RWPE1 (cell line): ENCODE measurements around the gene PARD6B.

Source experiments
- CTCF ChIA-PET: fragments of 350-600 bp; sonication (Branson Sonifier 250); formaldehyde crosslinking; extraction: SDS; loops from one replicate; lab custom pipeline; 2021; lab: Yijun Ruan, JAX
- POLR2A ChIA-PET: fragments of 400-600 bp; formaldehyde crosslinking; extraction: SDS; loops from one replicate; lab custom pipeline; 2020; ENCODE audit warnings: antibody characterized with exemption; ENCODE audit not compliant: low non-redundant PET; lab: Yijun Ruan, JAX
- DNase-seq: peaks from one replicate; pipeline ENCODE4 v3.0.0; 2012; ENCODE audit warnings: low spot score
- H3K27ac ChIP-seq: fragments of 450-650 bp; 2 replicates; pipeline ENCODE4 v1.5.1; 2017
- TF ChIP-seq, protein P1 (sequence below): fragments of 450-650 bp; conservative IDR thresholded peaks from 2 replicates; pipeline ENCODE4 v1.5.1; 2017; ENCODE audit warnings: low read depth, mild to moderate bottlenecking

The PARD6B gene

DNA sequence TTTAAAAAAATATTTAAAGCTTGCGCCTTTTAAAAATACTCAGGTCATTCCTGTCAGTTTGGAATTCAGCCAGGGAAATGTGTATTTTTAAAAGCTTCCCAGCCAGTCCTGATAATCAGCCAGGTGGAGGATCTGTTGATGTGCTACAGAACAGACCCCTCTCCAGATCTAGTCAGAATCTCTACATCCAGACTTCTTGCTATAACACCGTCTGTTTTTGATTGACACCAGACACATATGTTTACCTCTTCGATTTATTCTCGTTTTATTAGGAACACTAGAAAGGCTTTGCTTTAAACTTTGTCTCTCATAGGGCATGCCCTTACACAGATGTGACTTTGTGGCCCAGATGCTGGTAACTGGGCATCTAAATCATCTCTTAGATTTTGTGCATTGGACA, 11.7 kb downstream of the PARD6B start:
- POLR2A ChIA-PET, result no interaction called here
- no peak for DNase-seq
- TF ChIP-seq, protein P1, sequence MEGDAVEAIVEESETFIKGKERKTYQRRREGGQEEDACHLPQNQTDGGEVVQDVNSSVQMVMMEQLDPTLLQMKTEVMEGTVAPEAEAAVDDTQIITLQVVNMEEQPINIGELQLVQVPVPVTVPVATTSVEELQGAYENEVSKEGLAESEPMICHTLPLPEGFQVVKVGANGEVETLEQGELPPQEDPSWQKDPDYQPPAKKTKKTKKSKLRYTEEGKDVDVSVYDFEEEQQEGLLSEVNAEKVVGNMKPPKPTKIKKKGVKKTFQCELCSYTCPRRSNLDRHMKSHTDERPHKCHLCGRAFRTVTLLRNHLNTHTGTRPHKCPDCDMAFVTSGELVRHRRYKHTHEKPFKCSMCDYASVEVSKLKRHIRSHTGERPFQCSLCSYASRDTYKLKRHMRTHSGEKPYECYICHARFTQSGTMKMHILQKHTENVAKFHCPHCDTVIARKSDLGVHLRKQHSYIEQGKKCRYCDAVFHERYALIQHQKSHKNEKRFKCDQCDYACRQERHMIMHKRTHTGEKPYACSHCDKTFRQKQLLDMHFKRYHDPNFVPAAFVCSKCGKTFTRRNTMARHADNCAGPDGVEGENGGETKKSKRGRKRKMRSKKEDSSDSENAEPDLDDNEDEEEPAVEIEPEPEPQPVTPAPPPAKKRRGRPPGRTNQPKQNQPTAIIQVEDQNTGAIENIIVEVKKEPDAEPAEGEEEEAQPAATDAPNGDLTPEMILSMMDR, result no peak
- CTCF ChIA-PET, result no interaction called here
- H3K27ac ChIP-seq, result no peak overlapping the region

GRCh38 chr20:50744143-50744792, 12.9 kb downstream of the PARD6B start:
- ChIA-PET CTCF (interaction anchor here (0.6 to 3.1 kb wide), 7 partner anchors 17 to 253 kb away, joined by 3 to 21 read pairs (median 3); no protein-coding TSS in a partner anchor), POLR2A (interaction anchor here (0.5 to 1.2 kb wide), 4 partner anchors 12 to 1446 kb away, joined by 3 to 7 read pairs (median 5); partner anchors contain the start of gene PARD6B)
- TF ChIP-seq, protein P1, result peak; percentile 76
- peak overlapping the region; percentile 80 for H3K27ac ChIP-seq
- peak; percentile 96 for DNase-seq

GRCh38 chr20:50745634-50746137, 14.3 kb downstream of the PARD6B start:
- POLR2A ChIA-PET, result interaction anchor here (0.6 kb wide), 1 partner anchor 29 kb away, joined by 8 read pairs; no protein-coding TSS in a partner anchor
- H3K27ac ChIP-seq, result peak overlapping the region; percentile 80

DNA sequence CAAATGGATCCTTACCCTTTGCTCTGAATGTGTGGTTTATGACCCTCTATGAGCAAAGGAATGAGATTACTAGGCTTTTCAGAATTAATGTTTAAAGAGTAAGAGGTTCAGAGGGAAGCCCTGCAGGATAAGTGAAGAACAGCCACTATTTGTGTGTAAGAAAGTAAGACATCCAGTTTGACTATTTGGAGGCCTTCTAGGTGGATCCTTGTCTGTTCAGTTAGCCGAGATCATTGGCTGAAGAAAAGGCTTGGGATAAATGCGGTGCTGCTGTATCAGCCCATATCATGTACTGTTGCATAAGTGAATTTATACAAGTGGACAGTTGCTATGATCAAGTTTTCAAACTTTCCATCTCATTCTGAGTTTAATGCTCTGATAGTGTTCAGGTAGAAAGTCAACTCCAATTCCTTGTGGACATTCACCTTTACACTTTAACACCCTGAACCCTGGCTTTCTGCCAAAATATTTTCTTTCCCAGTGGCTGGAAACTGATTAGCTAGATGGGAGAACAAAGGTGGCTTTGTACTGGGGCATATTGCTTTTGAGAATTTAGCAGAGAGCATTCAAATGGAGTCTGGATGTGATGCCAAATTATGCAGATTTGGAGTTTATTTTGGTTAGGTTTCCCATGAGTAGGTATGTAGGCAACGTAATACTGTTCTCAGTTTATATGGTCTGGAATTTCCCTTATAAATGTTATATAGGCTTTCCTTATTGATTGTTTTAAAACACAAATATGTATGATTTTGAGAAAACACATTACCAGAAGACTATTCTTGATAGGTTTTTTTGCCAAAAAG, 15.0 kb downstream of the PARD6B start:
- POLR2A ChIA-PET, result interaction anchor here (0.6 kb wide), 1 partner anchor 30 kb away, joined by 8 read pairs; no protein-coding TSS in a partner anchor

More at GRCh38 chr20:50745634-50746137, 14.3 kb downstream of the PARD6B start:
- CTCF ChIA-PET, result interaction anchor here (0.5 to 3.1 kb wide), 6 partner anchors 17 to 158 kb away, joined by 3 to 21 read pairs (median 6); no protein-coding TSS in a partner anchor
- no peak for DNase-seq
- TF ChIP-seq, protein P1, result no peak

GRCh38 chr20:50747275-50747674, 15.9 kb downstream of the PARD6B start:
- ChIA-PET POLR2A (no interaction called here), CTCF (interaction anchor here (0.5 to 0.8 kb wide), 3 partner anchors 121 to 769 kb away, joined by 3 to 7 read pairs (median 5); no protein-coding TSS in a partner anchor)
- DNase-seq, result no peak
- TF ChIP-seq, protein P1, result no peak
- H3K27ac ChIP-seq, result no peak overlapping the region

More for the DNA sequence above, 15.0 kb downstream of the PARD6B start:
- no peak for DNase-seq
- CTCF ChIA-PET, result interaction anchor here (0.5 to 3.1 kb wide), 5 partner anchors 42 to 768 kb away, joined by 3 to 21 read pairs (median 5); no protein-coding TSS in a partner anchor
- no peak overlapping the region for H3K27ac ChIP-seq
- TF ChIP-seq, protein P1, result no peak
